ENCODE data around the gene FKBP14.
"Not testable (repeated sequence)": the region's sequence is repeated elsewhere in the genome, so short reads cannot be mapped to it uniquely, and the experiment has no call there.

Gene FKBP14

GRCh38 chr7:29991937-29992336 lies 34.6 kb downstream of the FKBP14 start:
- DNase-seq (ENCODE audit: low read depth in 2 of 2): no peak

GRCh38 chr7:29990931-29991330 lies 35.6 kb downstream of the FKBP14 start:
- no peak for DNase-seq (ENCODE audit: low read depth in 2 of 2)

GRCh38 chr7:29989257-29989995 lies 37.1 kb downstream of the FKBP14 start, which contains the start of gene SCRN1:
Gene SCRN1, minus strand, starts transcription at chr7:29989801. Its CDS starts 20,734 bp downstream, at chr7:29969067.
- DNase-seq (ENCODE audit: low read depth in 2 of 2): no peak

DNA sequence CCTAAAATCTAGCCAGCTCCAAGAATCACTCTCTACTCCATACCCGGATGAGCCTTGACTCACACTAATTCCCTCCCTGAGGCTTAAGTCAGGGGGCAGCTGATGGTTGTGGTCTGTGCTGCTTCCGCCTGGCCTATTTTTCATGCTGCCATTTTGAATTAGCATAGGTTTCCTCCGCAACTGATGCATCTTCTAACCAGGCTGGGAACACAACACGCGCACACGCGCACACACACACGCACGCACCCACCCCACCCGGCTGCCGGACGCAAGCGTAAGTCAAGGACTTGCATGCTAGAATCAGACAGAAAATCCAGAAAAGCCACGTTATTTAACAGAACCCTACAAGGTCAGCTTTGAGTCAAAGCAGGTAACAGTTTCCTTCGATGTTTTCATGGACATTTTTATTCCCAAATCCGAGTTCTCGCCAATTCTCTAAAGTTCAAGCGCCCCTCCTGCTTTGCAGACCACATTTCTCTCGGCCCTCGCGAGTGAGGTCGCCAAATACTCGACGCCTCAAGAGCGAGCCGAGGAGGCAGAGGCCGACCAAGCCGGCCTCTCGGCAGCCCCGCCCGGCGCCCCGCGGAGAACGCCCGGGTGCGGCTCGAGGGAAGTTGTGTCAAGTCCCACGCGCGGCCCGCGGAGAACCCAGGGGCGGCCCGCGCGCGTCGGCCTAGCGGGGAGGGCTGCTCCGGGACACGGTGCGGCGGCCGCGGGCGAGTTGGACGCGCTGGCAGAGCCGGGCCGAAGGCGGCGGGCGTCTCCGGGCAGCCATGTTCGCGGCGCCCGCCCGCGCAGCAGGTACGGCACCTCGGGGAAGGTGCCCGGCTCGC lies 37.9 kb downstream of the FKBP14 start:
- DNase-seq (ENCODE audit: low read depth in 2 of 2): peak in 1 of 2 donors; percentile 4

GRCh38 chr7:29987811-29988317 lies 38.6 kb downstream of the FKBP14 start:
- no peak for DNase-seq (ENCODE audit: low read depth in 2 of 2)

GRCh38 chr7:29987083-29987482 lies 39.4 kb downstream of the FKBP14 start:
- DNase-seq (ENCODE audit: low read depth in 2 of 2): no peak

DNA sequence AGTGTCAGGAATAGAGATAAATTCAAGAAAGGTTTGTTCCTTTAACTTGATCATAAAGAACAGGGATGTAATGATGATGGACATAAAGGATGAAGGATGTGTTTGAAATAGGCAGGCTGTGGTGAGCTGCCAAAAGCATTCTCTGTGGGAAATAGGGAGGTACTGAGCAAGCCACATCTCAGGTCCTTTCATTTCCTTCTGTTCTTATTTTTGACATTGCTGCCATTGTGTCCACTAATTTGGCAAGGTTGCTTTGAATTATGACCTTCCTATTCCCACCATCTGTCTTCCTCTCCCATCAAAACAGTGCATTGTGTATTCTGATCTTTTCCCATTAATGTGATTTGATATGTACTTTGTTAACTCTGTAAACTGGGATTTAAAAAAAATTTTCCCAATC lies 46.4 kb downstream of the FKBP14 start:
- no peak for DNase-seq (ENCODE audit: low read depth in 2 of 2)

GRCh38 chr7:29977886-29978651 lies 48.4 kb downstream of the FKBP14 start:
- no peak for DNase-seq (ENCODE audit: low read depth in 2 of 2)

DNA sequence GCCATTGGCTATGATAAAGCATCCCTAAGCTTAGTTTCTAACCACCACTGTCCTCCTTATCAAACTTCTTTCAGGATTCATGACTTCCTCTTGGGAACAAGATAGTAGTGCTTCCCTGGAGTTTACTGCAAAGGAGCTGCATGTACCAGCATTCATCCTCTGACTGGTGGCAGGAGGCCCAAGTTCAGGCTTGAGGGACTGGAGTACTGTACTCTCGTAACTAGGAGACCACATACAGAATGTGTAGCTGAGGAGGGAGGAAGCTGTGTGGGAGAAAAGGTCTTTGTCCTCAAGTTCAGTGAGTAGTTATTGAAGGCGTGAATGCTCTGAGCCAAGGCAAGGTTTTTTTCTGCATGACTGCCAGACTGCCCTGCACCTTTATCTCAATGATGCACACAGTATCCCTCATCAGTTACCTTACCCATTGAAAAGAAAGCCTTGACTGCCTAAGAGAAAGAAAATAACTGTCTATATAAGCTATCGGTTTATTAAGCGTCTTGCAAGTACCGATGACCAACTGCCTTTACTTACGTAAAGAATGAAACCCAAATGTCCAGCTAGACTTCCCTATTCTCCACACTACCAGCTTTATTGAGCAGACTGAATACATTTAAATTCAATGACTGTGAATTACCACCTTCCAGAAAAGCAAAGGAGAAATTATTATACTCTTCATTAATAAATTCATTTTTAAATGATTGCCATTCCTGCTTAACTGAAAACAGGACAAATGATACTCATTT lies 49.7 kb downstream of the FKBP14 start:
- no peak for DNase-seq (ENCODE audit: low read depth in 2 of 2)

DNA sequence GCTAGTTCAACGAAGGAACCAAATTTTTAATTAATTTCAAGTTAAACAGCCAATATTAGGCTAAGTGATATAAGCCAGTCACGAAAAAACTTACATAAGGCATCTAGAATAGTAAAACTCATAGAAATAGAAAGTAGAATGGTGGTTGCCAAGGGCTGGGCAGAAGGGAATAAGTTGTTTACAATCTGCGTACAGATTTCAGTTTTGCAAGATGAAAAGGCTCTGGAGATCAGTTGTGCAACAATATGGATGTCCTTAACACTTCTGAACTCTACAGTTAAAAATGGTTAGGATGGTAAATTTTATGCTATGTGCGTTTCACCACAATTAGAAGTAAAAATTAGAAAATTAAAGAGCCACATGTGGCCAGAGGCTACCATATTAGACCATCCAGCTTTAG lies 50.2 kb downstream of the FKBP14 start:
- no peak for DNase-seq (ENCODE audit: low read depth in 2 of 2)

- DNase-seq (ENCODE audit: low read depth in 2 of 2): no peak
Measured at GRCh38 chr7:29975561-29975960, 50.9 kb downstream of the FKBP14 start.

DNA sequence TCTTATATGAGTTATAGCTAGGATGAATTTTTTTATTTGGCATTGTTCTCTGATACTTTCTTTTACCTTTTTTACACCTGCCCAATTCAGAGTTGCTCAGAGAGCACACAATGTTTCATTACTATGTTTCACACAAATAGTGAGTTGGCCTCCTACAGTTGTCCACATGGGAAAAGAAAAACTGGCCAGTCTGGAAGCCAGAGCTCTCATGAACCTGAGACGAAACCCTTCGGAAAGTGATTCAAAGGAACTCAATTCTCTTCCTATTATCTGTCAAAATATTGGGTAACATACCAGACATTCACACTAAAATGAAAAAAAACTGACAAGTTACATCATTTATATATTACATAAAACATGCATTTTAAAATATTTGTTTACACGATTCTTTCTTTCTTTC lies 52.2 kb downstream of the FKBP14 start:
- no peak for DNase-seq (ENCODE audit: low read depth in 2 of 2)

DNA sequence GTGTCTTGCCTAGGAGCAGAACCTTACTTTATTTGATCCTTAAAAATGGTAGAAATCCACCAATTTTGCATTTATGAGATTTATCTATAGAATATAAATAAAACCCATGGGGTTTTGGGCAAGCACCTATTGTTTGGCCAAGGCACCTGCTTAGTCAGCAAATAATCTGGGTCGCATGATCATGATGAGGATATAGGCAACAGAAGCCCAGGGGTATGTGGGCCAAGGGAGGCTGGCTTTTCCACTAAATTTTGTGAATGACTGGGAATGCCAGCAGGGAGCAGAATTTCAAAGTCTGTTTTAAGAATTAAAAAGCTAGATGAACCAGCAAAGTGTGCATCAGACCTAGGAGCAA lies 54.2 kb downstream of the FKBP14 start:
- no peak for DNase-seq (ENCODE audit: low read depth in 2 of 2)

GRCh38 chr7:29971566-29972314 lies 54.8 kb downstream of the FKBP14 start:
- DNase-seq (ENCODE audit: low read depth in 2 of 2): no peak

- no peak for DNase-seq (ENCODE audit: low read depth in 2 of 2)
Measured at GRCh38 chr7:29970158-29970557, 56.3 kb downstream of the FKBP14 start.

GRCh38 chr7:29969738-29970137 lies 56.8 kb downstream of the FKBP14 start:
- DNase-seq (ENCODE audit: low read depth in 2 of 2): no peak

- DNase-seq (ENCODE audit: low read depth in 2 of 2): no peak
Measured at GRCh38 chr7:29968683-29969395, 57.7 kb downstream of the FKBP14 start.

DNA sequence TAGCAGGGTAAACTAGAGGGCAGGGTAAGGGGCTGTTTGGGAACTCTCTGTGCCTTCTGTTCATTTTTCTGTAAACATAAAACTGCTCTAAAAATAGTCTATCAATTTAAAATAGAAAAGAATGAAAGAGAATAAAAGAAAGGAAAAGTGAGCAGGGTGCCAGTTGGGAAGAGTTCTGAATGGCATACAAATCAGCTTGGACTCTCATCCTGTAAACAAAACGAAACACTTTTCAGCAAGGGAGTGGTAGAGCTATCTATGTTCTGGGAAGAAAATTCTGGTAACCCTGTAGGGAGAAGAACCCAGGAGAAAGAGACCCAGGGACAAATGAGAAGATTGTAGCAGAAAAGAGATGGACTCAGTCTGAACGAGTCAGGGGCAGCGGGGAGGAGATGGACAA lies 61.5 kb downstream of the FKBP14 start:
- no peak for DNase-seq (ENCODE audit: low read depth in 2 of 2)

DNA sequence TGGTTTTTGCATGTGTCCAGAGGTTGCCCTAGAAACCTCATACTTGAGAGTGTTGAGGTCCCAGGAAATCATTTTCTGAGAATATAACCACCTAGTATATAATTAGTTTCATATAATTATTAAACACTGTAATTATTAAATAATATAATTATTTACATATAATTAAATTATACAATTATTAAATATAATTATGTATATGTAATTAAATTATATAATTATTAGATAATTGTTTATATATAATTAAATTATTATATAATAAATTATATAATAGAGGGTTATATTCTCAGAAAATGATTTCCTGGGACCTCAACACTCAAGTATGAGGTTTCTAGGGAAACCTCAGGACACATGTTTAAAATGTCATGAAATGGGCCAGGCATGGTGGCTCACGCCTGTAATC lies 64.5 kb downstream of the FKBP14 start:
- DNase-seq (ENCODE audit: low read depth in 2 of 2): no peak

DNA sequence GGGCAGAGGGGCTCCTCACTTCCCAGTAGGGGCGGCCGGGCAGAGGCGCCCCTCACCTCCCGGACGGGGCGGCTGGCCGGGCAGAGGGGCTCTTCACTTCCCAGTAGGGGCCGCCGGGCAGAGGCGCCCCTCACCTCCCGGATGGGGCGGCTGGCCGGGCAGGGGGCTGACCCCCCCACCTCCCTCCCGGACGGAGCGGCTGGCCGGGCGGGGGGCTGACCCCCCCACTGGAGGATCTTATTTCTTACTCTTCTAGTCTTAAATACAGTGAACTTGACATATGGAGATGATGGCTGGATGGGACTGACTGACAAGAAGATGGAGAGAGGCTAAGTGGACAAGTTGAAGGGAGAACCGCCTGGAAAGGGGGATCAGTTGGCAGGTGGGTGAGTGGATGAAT lies 64.9 kb downstream of the FKBP14 start:
- DNase-seq (ENCODE audit: low read depth in 2 of 2): not testable (repeated sequence)

All from activated CD4-positive, alpha-beta T cell treated with anti-CD3 and anti-CD28 coated beads for 24 hours (primary cell).